ENCODE measurements around the gene PRKAR1B. TPM values are rescaled to one million over a fixed set of nuclear protein-coding genes. Genes with fewer than 3 reads are reported as not detected.

Gene PRKAR1B
- polyA plus RNA-seq, 4 donors = 20.4 to 46.0 (median 38.7) TPM

DNA sequence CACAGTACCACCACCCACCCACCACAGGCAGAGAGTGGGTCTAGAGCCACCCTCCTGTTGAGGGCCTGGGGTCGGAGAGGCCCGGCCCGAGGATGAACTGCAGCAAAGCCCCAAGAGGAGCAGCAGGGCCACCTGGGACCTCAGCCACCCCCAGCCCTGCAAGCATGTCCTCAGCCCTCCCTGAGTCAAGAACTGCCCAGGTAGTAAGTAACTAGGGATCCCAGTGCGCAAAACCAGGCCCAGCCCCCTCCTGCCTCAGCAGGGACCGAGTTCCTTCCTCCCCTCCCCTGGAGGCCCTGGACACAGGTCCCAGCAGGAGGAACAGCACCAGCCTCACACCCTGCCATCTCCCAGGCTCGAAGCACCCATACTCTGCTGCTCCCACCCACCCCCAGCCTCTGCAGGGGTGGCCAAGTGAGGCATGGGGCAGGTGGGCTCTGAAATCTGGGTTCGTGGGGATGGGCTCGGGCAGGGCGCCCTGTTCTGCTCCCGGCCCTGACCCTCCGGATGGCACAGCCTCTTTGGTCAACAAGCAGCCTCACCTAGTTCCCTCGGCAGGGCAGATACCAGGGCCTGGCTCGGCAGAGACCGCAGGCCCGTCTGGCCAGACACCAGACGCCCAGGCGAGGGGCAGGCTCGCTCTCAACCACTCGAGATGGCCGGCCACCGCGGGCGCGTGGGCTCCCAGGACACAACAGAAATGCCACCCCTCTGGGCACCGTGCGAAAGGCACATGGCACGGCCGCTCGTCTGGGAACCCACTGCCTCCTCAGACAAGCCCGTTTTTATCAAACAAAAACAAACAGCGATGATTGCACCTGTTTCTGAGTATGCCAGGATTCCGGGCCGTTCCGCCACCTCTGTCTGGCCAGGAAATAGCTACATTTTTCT lies 222.6 kb downstream of the PRKAR1B start:
- DNase-seq (ENCODE audit: low read depth in 4 of 4, low spot score in 3 of 4) = no peak

DNA sequence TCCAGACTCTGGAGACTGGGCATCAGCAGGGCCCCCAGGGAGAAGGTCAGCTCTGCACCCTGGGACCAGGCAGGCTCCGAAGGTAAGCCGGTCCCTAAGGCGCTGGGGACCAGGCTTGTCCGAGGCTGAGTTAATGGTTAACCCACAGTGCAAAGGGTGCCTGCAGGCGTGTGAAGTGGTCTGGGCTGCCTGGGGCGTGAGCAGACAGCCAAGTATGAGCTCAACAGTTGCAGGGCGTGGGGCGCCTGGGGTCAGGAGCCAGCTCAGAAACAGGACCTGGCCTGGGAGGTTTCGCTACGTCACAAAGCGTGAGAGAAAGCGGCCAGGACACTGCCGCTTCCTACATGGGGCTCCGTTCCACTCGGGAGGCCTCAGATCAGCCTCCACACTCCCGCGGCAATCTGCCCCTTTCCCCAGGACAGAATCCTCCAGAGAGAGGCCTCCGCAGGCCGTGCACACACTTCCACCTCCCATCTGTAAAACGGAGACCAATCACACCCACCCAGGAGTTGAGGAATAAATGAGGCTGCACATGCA lies 223.4 kb downstream of the PRKAR1B start:
- no peak for DNase-seq (ENCODE audit: low read depth in 4 of 4, low spot score in 3 of 4)

DNA sequence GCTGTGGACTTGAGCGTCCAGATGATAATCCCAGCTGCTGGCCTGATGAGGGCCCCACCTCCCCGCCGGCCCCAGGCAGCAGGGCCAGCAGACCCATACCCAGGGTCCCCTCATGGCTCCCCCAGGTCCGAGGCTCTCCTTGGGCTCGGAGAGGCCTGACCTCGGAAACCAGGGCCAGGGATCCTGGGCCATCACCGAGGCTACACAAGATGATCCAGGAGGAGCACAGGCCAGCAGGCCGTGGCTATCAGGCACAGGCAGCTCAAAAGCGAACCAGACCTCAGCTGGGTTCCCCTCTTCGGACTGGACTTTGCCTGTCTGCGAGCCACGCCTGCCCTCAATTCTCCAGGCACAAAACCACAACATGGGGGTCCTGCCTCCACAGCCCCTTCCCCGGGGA lies 224.8 kb downstream of the PRKAR1B start:
- no peak for DNase-seq (ENCODE audit: low read depth in 4 of 4, low spot score in 3 of 4)

DNA sequence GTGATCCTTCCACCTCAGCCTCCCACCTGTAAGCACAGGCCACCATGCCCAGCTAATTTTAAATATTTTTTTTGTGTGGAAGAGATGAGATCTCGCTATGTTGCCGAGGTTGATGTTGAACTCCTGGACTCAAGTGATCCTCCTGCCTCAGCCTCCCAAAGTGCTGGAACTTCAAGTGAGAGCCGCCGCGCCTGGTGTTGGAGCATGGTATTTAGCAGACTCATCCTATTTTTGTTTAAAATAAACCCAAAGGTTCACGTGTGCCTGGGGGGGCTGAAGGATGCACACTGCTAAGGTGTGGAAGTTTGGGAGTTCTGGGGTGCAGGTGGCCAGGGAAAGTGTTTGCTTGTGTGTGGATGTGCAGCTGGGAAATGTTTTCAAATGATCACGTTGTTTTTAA lies 225.6 kb downstream of the PRKAR1B start:
- DNase-seq (ENCODE audit: low read depth in 4 of 4, low spot score in 3 of 4) = no peak

DNA sequence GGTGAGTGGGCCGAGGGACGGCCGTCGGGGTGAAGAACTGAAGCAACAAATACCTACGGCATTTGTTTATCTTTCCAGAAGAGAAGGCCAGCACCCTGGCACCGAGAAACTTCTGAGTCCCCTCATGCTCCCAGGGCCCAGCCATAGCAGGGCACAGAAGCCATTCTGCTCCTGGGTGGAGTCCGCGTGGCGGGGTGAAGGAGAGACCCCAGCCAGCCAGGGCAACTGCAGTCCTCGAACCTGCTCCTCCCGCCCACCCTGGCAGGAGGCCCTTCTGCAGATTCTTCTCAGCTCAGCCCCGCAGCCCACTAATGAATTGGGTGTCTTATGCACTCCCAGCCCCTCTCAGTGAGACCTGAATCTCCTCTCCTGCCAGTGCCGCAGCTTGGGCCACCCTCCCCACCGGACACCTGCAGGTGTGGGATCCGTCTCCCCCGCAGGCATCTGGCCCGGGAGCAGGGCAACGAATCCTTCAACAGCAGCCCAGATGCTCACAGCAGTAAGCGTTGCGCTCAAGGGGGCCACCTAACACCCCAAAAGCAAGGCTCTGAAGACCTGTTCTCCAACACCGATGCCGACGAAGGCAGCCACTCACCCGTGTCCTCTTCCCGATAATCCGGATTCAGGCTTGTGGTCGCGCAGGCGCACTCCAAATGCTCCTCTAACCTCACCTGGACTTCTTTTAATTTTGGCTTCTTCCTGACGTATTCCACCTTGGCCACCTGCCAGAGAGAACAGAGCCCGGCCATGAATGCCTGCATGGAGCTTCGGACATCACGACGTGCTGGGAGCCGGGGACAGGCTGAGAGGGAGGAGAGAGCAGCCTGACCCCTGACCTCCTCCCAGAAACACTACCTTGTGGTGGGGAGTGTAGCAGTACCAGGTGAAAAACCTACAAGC lies 226.3 kb downstream of the PRKAR1B start:
- DNase-seq (ENCODE audit: low read depth in 4 of 4, low spot score in 3 of 4) = no peak

DNA sequence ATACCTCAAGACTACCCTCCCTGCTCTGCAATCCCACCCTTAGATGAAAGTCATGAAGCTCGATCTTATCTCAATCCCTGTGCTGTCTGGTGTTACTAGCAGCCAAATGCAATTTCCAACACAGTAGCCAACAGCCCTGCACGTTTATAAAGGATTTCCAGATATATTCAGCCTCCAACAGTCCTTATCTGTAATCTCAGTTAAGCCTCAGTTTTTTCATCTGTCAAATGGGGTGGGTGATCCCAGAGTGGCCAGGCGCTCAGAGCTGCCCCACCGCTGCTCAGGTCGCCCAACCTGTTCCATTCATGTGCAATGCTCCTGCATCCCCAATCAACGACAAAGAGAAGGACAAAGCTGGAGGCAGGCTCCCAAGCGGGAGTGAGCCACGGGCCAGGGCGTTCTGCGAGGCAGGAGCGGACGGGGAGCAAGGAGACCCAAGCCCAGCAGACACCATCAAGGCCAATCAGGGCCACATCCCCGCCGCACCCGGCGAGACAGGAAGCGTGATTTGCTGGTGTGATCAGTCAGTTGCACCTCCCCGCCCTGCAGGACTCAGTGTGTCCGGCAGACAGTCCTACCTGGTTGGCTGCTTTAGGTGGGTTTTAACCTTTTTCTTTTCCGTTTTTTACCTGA lies 227.1 kb downstream of the PRKAR1B start:
- no peak for DNase-seq (ENCODE audit: low read depth in 4 of 4, low spot score in 3 of 4)

Other genes with a start within 250 kb of the PRKAR1B start
- 10 to 100 TPM; 18.3 to 61.1 (median 49.2) TPM for gene PDGFA, start 207.4 kb downstream of the PRKAR1B start, polyA plus RNA-seq (ENCODE audit: insufficient read length in 4 of 4)
- 10 to 100 TPM; 23.6 to 39.5 (median 30.9) TPM for gene DNAAF5, start 582 bp downstream of the PRKAR1B start, polyA plus RNA-seq (ENCODE audit: insufficient read length in 4 of 4)
- gene SUN1, start 105.2 kb upstream of the PRKAR1B start, polyA plus RNA-seq (ENCODE audit: insufficient read length in 4 of 4) = 100 to 1,000 TPM; 128 to 160 (median 137) TPM
- 10 to 100 TPM; 21.3 to 68.0 (median 32.4) TPM for gene GET4, start 149.3 kb upstream of the PRKAR1B start, polyA plus RNA-seq (ENCODE audit: insufficient read length in 4 of 4)
- 10 to 100 TPM in 3 of 4 donors, 1 to 10 TPM in 1; 3.1 to 16.2 (median 15.0) TPM for gene ADAP1, start 227.4 kb upstream of the PRKAR1B start, polyA plus RNA-seq (ENCODE audit: insufficient read length in 4 of 4)
- 10 to 100 TPM in 3 of 4 donors, 1 to 10 TPM in 1; 7.2 to 19.3 (median 11.2) TPM for gene COX19, start 248.3 kb upstream of the PRKAR1B start, polyA plus RNA-seq (ENCODE audit: insufficient read length in 4 of 4)

All from left renal pelvis (tissue), 4 donors.